ENCODE results near the gene FRK.
A peak's percentile ranks its signal among the peaks of the same experiment; 100 is the strongest.

FRK gene

GRCh38 chr6:116074732-116075390, 14.2 kb upstream of the FRK start:
- no peak for DNase-seq (ENCODE audit: extremely low read depth, low read depth)
- TF ChIP-seq CTCF (IDR thresholded peaks at IDR 0.05; ENCODE audit: low read depth, low read length), result no peak

DNA sequence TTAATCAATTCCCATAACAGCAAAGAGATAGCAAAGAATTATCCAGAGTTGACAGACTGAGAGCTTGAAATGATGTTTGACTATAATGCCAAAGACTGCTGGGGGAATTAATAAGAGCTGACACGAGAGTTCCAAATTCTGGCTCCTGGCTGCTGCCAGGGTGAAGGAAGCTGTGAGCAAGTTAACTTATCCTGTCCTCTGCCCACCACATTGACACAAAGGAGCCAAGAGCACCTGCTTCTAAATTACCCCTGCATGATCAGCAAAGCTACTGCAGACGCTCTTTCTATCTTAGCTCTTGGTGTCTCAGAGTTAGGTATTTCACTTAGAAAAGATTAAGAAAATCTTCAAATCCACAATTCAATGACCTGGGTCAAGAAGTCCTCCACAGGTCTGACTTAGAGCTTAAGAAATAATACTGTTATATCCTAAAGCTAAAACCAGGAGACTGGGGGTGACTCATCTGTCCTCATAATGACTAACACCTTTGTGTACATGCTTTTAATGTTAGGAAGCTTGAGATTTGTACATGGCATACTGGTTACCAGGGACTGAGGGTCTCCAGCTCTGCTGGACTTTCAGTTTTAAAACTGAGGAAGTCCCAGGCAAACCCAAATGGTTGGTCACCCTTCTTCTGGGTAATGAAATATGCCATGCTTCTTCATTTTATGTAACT, 13.2 kb upstream of the FRK start:
- no peak for TF ChIP-seq CTCF (IDR thresholded peaks at IDR 0.05; ENCODE audit: low read depth, low read length)
- DNase-seq (ENCODE audit: extremely low read depth, low read depth), result peak; percentile 4

- TF ChIP-seq CTCF (IDR thresholded peaks at IDR 0.05; ENCODE audit: low read depth, low read length), result no peak
Measured at GRCh38 chr6:116072368-116072767, 11.7 kb upstream of the FRK start.

DNA sequence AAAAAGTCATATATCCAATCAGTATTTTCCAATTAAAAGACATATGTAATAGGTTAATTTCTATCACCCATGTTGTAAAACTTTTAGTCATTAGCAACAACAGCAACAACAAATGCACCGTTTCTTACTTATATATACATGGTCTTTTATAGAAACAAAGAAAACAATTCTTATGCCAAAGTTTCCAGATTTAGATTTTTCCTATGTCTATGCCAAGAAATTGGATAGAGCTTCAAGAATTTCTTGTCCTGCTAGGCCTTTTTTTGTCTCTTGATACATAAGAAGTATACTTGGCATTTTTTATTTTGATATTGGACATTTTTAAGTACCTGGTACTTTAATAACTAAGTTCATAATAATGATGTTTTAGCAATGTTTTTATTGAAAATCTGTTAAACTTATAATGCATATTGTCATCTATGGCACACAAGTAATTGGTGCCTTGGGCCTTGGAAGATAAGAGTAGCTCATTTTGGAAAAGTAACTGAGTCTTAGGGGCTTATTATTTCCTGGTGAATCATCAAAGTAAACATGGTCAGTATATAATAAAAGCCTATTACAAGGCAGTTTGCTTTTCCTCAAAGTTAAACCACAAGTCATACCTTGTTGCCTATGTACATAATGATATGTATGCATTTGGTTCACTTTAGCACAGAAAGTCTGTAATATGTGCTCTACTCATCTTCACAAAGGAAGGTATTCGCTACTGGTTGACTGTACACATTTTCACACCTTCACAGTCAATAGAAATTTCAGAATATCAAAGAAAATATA, 10.1 kb upstream of the FRK start:
- no peak for DNase-seq (ENCODE audit: extremely low read depth, low read depth)

More at GRCh38 chr6:116072368-116072767, 11.7 kb upstream of the FRK start:
- DNase-seq (ENCODE audit: extremely low read depth, low read depth), result no peak

GRCh38 chr6:116070101-116070500, 9.4 kb upstream of the FRK start:
- no peak for DNase-seq (ENCODE audit: extremely low read depth, low read depth)
- TF ChIP-seq CTCF (IDR thresholded peaks at IDR 0.05; ENCODE audit: low read depth, low read length), result no peak

More for the DNA sequence above, 10.1 kb upstream of the FRK start:
- TF ChIP-seq CTCF (IDR thresholded peaks at IDR 0.05; ENCODE audit: low read depth, low read length), result no peak

GRCh38 chr6:116066789-116067188, 6.1 kb upstream of the FRK start:
- no peak for DNase-seq (ENCODE audit: extremely low read depth, low read depth)
- TF ChIP-seq CTCF (IDR thresholded peaks at IDR 0.05; ENCODE audit: low read depth, low read length), result no peak

DNA sequence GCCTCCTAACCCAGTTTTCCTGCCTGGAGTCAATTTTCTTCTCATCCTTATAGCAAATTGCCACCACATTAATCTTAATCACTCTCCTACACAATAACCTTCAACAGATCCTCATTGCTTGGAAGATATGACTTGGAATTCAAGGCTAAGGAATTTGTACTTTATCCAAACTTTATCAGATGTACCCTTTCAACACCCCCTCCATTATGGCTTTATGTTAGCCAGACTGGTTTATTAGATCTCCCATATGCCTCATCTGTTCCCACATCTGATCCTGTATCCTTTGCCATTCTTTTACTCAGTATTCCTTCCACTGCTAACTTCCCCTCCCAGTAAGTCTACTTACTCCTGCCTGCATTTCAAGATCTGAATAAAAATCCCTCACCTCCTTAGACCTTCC, 4.0 kb upstream of the FRK start:
- no peak for DNase-seq (ENCODE audit: extremely low read depth, low read depth)
- TF ChIP-seq CTCF (IDR thresholded peaks at IDR 0.05; ENCODE audit: low read depth, low read length), result no peak
